Lower lobe of right lung (tissue), 2 donors: ENCODE measurements around the gene NSUN7. TPM values are rescaled to one million over a fixed set of nuclear protein-coding genes. Genes with fewer than 3 reads are reported as not detected.

Experiments used
- ATAC-seq, 2 donors: fragments of 200-7000 bp; cut with Tn5 transposase; one replicate each; pipeline ENCODE4 v1.9.1; 2020 to 2022; ENCODE audit warnings: mild to moderate bottlenecking in 2 of 2, moderate library complexity in 2 of 2
- DNase-seq: peaks from one replicate; pipeline ENCODE4 v3.0.0-alpha.2; 2020
- H3K27ac ChIP-seq: fragments of 200-600 bp; one replicate; pipeline ENCODE4 v1.8.0; 2022
- H3K27me3 ChIP-seq: fragments of 200-600 bp; one replicate; pipeline ENCODE4 v1.8.0; 2022; ENCODE audit warnings: low read depth
- H3K36me3 ChIP-seq: fragments of 200-600 bp; one replicate; pipeline ENCODE4 v1.8.0; 2022; ENCODE audit warnings: mild to moderate bottlenecking
- H3K4me1 ChIP-seq: fragments of 200-600 bp; one replicate; pipeline ENCODE4 v1.8.0; 2022
- H3K4me3 ChIP-seq: fragments of 200-600 bp; one replicate; pipeline ENCODE4 v1.8.0; 2022; ENCODE audit warnings: mild to moderate bottlenecking
- H3K9me3 ChIP-seq: fragments of 200-600 bp; one replicate; pipeline ENCODE4 v1.8.0; 2022
- CTCF ChIP-seq: fragments of 200-600 bp; IDR thresholded peaks from one replicate; pipeline ENCODE4 v1.8.0; 2022; ENCODE audit warnings: antibody characterized with exemption, mild to moderate bottlenecking
- intact Hi-C: fragments of 100-400 bp; cut with DNase I; formaldehyde crosslinking; loops from one replicate; pipeline ENCODE4 v1.11.0; 2022
- total RNA-seq: library from RNA; stranded (reverse); fragmentation: NEBNext Ultra II Directional; extraction: Animal tissue kit (Norgen Biotek cat#: 25700); gene quantifications from one replicate; pipeline ENCODE4 v1.2.1, GENCODE V29; 2021
- donor health status: DM: no; HTN: yes; CAD: no; lungs with severe emphysema.

The NSUN7 gene
- total RNA-seq, 1 donor from 2014 or later = 9.2 TPM

- no peak for TF ChIP-seq CTCF
- ATAC-seq (peak; percentile 54 to 57), DNase-seq (no peak)
- H3K27ac ChIP-seq = peak overlapping the region; percentile 65
- intact Hi-C loops = no loop called here
- H3K4me1 ChIP-seq = peaks cover 17% of the 10 kb centered on the region
- no peaks in the 10 kb centered on the region for H3K27me3 ChIP-seq
- no peaks in the 10 kb centered on the region for H3K36me3 ChIP-seq
- no peak overlapping the region for H3K4me3 ChIP-seq
- no peaks in the 10 kb centered on the region for H3K9me3 ChIP-seq
These were observed 28.0 kb upstream of the NSUN7 start for GRCh38 chr4:40721730-40722171.

GRCh38 chr4:40722576-40723161 lies 27.1 kb upstream of the NSUN7 start:
- no peak for TF ChIP-seq CTCF
- H3K27ac ChIP-seq = peak overlapping the region; percentile 65
- no peaks in the 10 kb centered on the region for H3K27me3 ChIP-seq
- peaks cover 17% of the 10 kb centered on the region for H3K4me1 ChIP-seq
- ATAC-seq = peak; percentile 70 to 81
- intact Hi-C loops = no loop called here
- H3K4me3 ChIP-seq = no peak overlapping the region
- no peaks in the 10 kb centered on the region for H3K36me3 ChIP-seq
- DNase-seq = peak; percentile 59
- H3K9me3 ChIP-seq = no peaks in the 10 kb centered on the region

GRCh38 chr4:40723728-40724127 lies 26.0 kb upstream of the NSUN7 start:
- no peak for TF ChIP-seq CTCF
- peak; percentile 39 to 43 for ATAC-seq
- intact Hi-C loops = no loop called here

GRCh38 chr4:40728333-40728732 lies 21.4 kb upstream of the NSUN7 start:
- no peak for ATAC-seq
- Histone ChIP-seq H3K27me3 (no peaks in the 10 kb centered on the region), H3K27ac (no peak overlapping the region), H3K4me1 (peaks cover 11% of the 10 kb centered on the region), H3K4me3 (no peak overlapping the region), H3K9me3 (no peaks in the 10 kb centered on the region), H3K36me3 (no peaks in the 10 kb centered on the region)
- intact Hi-C loops = no loop called here
- no peak for DNase-seq
- TF ChIP-seq CTCF = no peak

More at GRCh38 chr4:40723728-40724127, 26.0 kb upstream of the NSUN7 start:
- H3K27ac ChIP-seq = peak overlapping the region; percentile 32
- peaks cover 12% of the 10 kb centered on the region for H3K4me1 ChIP-seq
- H3K4me3 ChIP-seq = no peak overlapping the region
- no peaks in the 10 kb centered on the region for H3K27me3 ChIP-seq
- no peaks in the 10 kb centered on the region for H3K9me3 ChIP-seq
- no peak for DNase-seq
- no peaks in the 10 kb centered on the region for H3K36me3 ChIP-seq

GRCh38 chr4:40729555-40729954 lies 20.2 kb upstream of the NSUN7 start:
- Histone ChIP-seq H3K4me1 (peaks cover 8% of the 10 kb centered on the region), H3K36me3 (no peaks in the 10 kb centered on the region), H3K9me3 (no peaks in the 10 kb centered on the region), H3K27ac (no peak overlapping the region), H3K27me3 (no peaks in the 10 kb centered on the region), H3K4me3 (no peak overlapping the region)
- ATAC-seq = no peak
- intact Hi-C loops = no loop called here
- TF ChIP-seq CTCF = no peak
- no peak for DNase-seq
